Measurements from ENCODE around the gene SLC2A4RG. TPM values are rescaled to one million over a fixed set of nuclear protein-coding genes. Genes with fewer than 3 reads are reported as not detected.

SLC2A4RG gene
- total and polyA plus RNA-seq, 2 of the 13 experiments (the other 11 are each of a cell fraction or from before 2014, with no cell fraction given): 91.4 to 95.9 TPM

- TF ChIP-seq ZKSCAN8 (CRISPR knock-in tag; IDR thresholded peaks at IDR 0.05; ENCODE audit: borderline replicate concordance): peak; percentile 50; the same call in 1 of the 2 replicates
- TF ChIP-seq FOXP1 (IDR thresholded peaks at IDR 0.05): no peak
- no peak for TF ChIP-seq FOXP1 (CRISPR knock-in tag; IDR thresholded peaks at IDR 0.05)
- TF ChIP-seq, protein P1, sequence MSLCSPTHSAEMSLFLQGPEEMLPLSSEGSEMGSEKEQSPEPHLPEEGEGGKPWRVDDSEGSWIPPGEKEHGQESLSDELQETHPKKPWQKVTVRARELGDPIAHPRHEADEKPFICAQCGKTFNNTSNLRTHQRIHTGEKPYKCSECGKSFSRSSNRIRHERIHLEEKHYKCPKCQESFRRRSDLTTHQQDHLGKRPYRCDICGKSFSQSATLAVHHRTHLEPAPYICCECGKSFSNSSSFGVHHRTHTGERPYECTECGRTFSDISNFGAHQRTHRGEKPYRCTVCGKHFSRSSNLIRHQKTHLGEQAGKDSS (CRISPR knock-in tag; IDR thresholded peaks at IDR 0.05; ENCODE audit: borderline replicate concordance, low read depth): peak; percentile 89
- TF ChIP-seq, protein P2, sequence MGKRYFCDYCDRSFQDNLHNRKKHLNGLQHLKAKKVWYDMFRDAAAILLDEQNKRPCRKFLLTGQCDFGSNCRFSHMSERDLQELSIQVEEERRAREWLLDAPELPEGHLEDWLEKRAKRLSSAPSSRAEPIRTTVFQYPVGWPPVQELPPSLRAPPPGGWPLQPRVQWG (CRISPR knock-in tag; IDR thresholded peaks at IDR 0.05; ENCODE audit: borderline replicate concordance, low read depth): no peak
- peak; percentile 84; the same call in 1 of the 2 replicates for TF ChIP-seq ZNF557 (CRISPR knock-in tag; IDR thresholded peaks at IDR 0.05)
- peak; percentile 68; the same call in 1 of the 2 replicates for TF ChIP-seq ZSCAN12 (CRISPR knock-in tag; IDR thresholded peaks at IDR 0.05)
- TF ChIP-seq ZNF333 (CRISPR knock-in tag; IDR thresholded peaks at IDR 0.05; ENCODE audit: borderline replicate concordance): peak; percentile 61; the same call in 1 of the 2 replicates
- TF ChIP-seq ZBTB8A (CRISPR knock-in tag; IDR thresholded peaks at IDR 0.05; ENCODE audit: borderline replicate concordance, low read depth): no peak
- peak; percentile 88; the same call in 1 of the 2 replicates for TF ChIP-seq ZNF556 (CRISPR knock-in tag; IDR thresholded peaks at IDR 0.05; ENCODE audit: borderline replicate concordance)
- TF ChIP-seq ZNF891 (CRISPR knock-in tag; IDR thresholded peaks at IDR 0.05): peak; percentile 96
- TF ChIP-seq HNRNPH1 (optimal IDR thresholded peaks at IDR 0.05; ENCODE audit: low read depth, low read length): no peak
- TF ChIP-seq RAD51 (IDR thresholded peaks at IDR 0.05; ENCODE audit: borderline replicate concordance): no peak
- no peak for TF ChIP-seq PTBP1 (IDR thresholded peaks at IDR 0.05; ENCODE audit: low read depth, low read length, poor library complexity, severe bottlenecking)
- peak; percentile 97 for TF ChIP-seq ZNF451 (CRISPR knock-in tag; IDR thresholded peaks at IDR 0.05)
- TF ChIP-seq BRD4 (CRISPR knock-in tag; IDR thresholded peaks at IDR 0.05): peak; percentile 97
- TF ChIP-seq, protein P3, sequence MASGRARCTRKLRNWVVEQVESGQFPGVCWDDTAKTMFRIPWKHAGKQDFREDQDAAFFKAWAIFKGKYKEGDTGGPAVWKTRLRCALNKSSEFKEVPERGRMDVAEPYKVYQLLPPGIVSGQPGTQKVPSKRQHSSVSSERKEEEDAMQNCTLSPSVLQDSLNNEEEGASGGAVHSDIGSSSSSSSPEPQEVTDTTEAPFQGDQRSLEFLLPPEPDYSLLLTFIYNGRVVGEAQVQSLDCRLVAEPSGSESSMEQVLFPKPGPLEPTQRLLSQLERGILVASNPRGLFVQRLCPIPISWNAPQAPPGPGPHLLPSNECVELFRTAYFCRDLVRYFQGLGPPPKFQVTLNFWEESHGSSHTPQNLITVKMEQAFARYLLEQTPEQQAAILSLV (CRISPR knock-in tag; IDR thresholded peaks at IDR 0.05; ENCODE audit: borderline replicate concordance): peak; percentile 74; the same call in 1 of the 2 replicates
- 0 out of 2 replicates have a peak, but pooled peaks have one; percentile 40 for TF ChIP-seq ZBTB21 (CRISPR knock-in tag; IDR thresholded peaks at IDR 0.05)
- peak; percentile 50; the same call in 1 of the 2 replicates for TF ChIP-seq NRL (CRISPR knock-in tag; IDR thresholded peaks at IDR 0.05; ENCODE audit: borderline replicate concordance)
- TF ChIP-seq ZNF737 (CRISPR knock-in tag; IDR thresholded peaks at IDR 0.05; ENCODE audit: borderline replicate concordance): no peak
- no peak for TF ChIP-seq ZNF510 (CRISPR knock-in tag; IDR thresholded peaks at IDR 0.05; ENCODE audit: low read depth)
- TF ChIP-seq CBX5 (CRISPR knock-in tag; IDR thresholded peaks at IDR 0.05; ENCODE audit: borderline replicate concordance): peak; percentile 90
- peak; percentile 83; the same call in 1 of the 2 replicates for TF ChIP-seq GPN1 (CRISPR knock-in tag; IDR thresholded peaks at IDR 0.05; ENCODE audit: borderline replicate concordance)
- TF ChIP-seq, protein P4, sequence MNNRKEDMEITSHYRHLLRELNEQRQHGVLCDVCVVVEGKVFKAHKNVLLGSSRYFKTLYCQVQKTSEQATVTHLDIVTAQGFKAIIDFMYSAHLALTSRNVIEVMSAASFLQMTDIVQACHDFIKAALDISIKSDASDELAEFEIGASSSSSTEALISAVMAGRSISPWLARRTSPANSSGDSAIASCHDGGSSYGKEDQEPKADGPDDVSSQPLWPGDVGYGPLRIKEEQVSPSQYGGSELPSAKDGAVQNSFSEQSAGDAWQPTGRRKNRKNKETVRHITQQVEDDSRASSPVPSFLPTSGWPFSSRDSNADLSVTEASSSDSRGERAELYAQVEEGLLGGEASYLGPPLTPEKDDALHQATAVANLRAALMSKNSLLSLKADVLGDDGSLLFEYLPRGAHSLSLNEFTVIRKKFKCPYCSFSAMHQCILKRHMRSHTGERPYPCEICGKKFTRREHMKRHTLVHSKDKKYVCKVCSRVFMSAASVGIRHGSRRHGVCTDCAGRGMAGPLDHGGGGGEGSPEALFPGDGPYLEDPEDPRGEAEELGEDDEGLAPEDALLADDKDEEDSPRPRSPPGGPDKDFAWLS (CRISPR knock-in tag; IDR thresholded peaks at IDR 0.05; ENCODE audit: borderline replicate concordance): no peak
- TF ChIP-seq ZNF432 (CRISPR knock-in tag; IDR thresholded peaks at IDR 0.05; ENCODE audit: borderline replicate concordance): no peak
- peak; percentile 16; the same call in 1 of the 2 replicates for TF ChIP-seq ZNF350 (CRISPR knock-in tag; IDR thresholded peaks at IDR 0.05; ENCODE audit: borderline replicate concordance, low read depth)
Observed at GRCh38 chr20:63707558-63708300, 31.8 kb upstream of the SLC2A4RG start, which contains the start of the genes ARFRP1 and ZGPAT (continued).

All from HepG2 (cell line).